Ascending aorta (tissue), 2 donors: ENCODE measurements around the gene SYTL3. TPM values are rescaled to one million over a fixed set of nuclear protein-coding genes. Genes with fewer than 3 reads are reported as not detected.
"Not testable (repeated sequence)": the region's sequence is repeated elsewhere in the genome, so short reads cannot be mapped to it uniquely, and the experiment has no call there.

ENCODE experiments used
- DNase-seq, 2 donors: peaks; one replicate each; pipeline ENCODE4 v3.0.0-alpha.2; 2019; ENCODE audit warnings: low spot score in 2 of 2
- H3K27ac ChIP-seq, 2 donors: fragments of 200-600 bp; sonication (generic); one replicate each; pipeline ENCODE4 v1.5.1; 2016 to 2017; ENCODE audit warnings: mild to moderate bottlenecking in 1 of 2
- H3K27me3 ChIP-seq: fragments of 200-600 bp; sonication (generic); one replicate; pipeline ENCODE4 v1.5.1; 2017
- H3K36me3 ChIP-seq, 2 donors: fragments of 200-600 bp; sonication (generic); one replicate each; pipeline ENCODE4 v1.5.1; 2016
- H3K4me1 ChIP-seq, 2 donors: fragments of 200-600 bp; sonication (generic); one replicate each; pipeline ENCODE4 v1.5.1; 2016 to 2017; ENCODE audit warnings: mild to moderate bottlenecking in 1 of 2
- H3K4me3 ChIP-seq, 2 donors: fragments of 200-600 bp; sonication (generic); one replicate each; pipeline ENCODE4 v1.5.1; 2016 to 2017; ENCODE audit warnings: mild to moderate bottlenecking in 1 of 2
- H3K9me3 ChIP-seq, 2 donors: fragments of 200-600 bp; sonication (generic); one replicate each; pipeline ENCODE4 v1.5.1; 2016
- intact Hi-C: fragments of 100-400 bp; cut with DNase I; formaldehyde crosslinking; loops from one replicate; pipeline ENCODE4 v1.15.1; 2023
- total RNA-seq: library from RNA; depleted of rRNA; stranded (reverse); fragments of >200 nt; gene quantifications from one replicate; pipeline ENCODE4 v1.1.0, GENCODE V29; 2016
- TF ChIP-seq, protein P1 (sequence below), 3 experiments: fragments of 200-600 bp in 2 of 3; fragments of 450-650 bp in 1 of 3; sonication (generic) in 2 of 3; IDR thresholded peaks; one replicate each; pipeline ENCODE4 v1.5.1; 2016 to 2019; ENCODE audit warnings: antibody characterized with exemption in 3 of 3, mild to moderate bottlenecking in 1 of 3, moderate library complexity in 1 of 3

Gene SYTL3
- total RNA-seq, 1 donor from 2014 or later: 4.7 TPM

- H3K27ac ChIP-seq: no peak overlapping the region
- DNase-seq: peak in 1 of 2 donors; percentile 8
- intact Hi-C loops: no loop called here
- TF ChIP-seq, protein P1, sequence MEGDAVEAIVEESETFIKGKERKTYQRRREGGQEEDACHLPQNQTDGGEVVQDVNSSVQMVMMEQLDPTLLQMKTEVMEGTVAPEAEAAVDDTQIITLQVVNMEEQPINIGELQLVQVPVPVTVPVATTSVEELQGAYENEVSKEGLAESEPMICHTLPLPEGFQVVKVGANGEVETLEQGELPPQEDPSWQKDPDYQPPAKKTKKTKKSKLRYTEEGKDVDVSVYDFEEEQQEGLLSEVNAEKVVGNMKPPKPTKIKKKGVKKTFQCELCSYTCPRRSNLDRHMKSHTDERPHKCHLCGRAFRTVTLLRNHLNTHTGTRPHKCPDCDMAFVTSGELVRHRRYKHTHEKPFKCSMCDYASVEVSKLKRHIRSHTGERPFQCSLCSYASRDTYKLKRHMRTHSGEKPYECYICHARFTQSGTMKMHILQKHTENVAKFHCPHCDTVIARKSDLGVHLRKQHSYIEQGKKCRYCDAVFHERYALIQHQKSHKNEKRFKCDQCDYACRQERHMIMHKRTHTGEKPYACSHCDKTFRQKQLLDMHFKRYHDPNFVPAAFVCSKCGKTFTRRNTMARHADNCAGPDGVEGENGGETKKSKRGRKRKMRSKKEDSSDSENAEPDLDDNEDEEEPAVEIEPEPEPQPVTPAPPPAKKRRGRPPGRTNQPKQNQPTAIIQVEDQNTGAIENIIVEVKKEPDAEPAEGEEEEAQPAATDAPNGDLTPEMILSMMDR (IDR thresholded peaks at IDR 0.05): no peak
- no peaks in the 10 kb centered on the region for H3K4me1 ChIP-seq
- H3K27me3 ChIP-seq: no peaks in the 10 kb centered on the region
- H3K4me3 ChIP-seq: no peak overlapping the region
- H3K9me3 ChIP-seq: no peaks in the 10 kb centered on the region
- H3K36me3 ChIP-seq: peaks cover 46 to 70% of the 10 kb centered on the region in 2 donors
Measured at GRCh38 chr6:158786645-158787304, 136.9 kb downstream of the SYTL3 start.

GRCh38 chr6:158787395-158787794 is 137.5 kb downstream of the SYTL3 start:
- no peak overlapping the region for H3K27ac ChIP-seq
- H3K36me3 ChIP-seq: peaks cover 40 to 64% of the 10 kb centered on the region in 2 donors
- H3K4me3 ChIP-seq: no peak overlapping the region
- no peaks in the 10 kb centered on the region for H3K27me3 ChIP-seq
- intact Hi-C loops: no loop called here
- H3K9me3 ChIP-seq: no peaks in the 10 kb centered on the region
- H3K4me1 ChIP-seq: no peaks in the 10 kb centered on the region
- DNase-seq: peak in 1 of 2 donors; percentile 54
- TF ChIP-seq, protein P1 (IDR thresholded peaks at IDR 0.05): no peak

- no peak overlapping the region for H3K27ac ChIP-seq
- H3K4me1 ChIP-seq: no peaks in the 10 kb centered on the region
- no peaks in the 10 kb centered on the region for H3K27me3 ChIP-seq
- peaks cover 20 to 45% of the 10 kb centered on the region in 2 donors for H3K36me3 ChIP-seq
- no peak for DNase-seq
- TF ChIP-seq, protein P1 (IDR thresholded peaks at IDR 0.05): no peak
- no peak overlapping the region for H3K4me3 ChIP-seq
- intact Hi-C loops: no loop called here
- no peaks in the 10 kb centered on the region for H3K9me3 ChIP-seq
Measured at GRCh38 chr6:158789115-158789917, 139.5 kb downstream of the SYTL3 start.

- Histone ChIP-seq H3K4me3 (no peak overlapping the region), H3K27ac (no peak overlapping the region), H3K9me3 (no peaks in the 10 kb centered on the region), H3K27me3 (no peaks in the 10 kb centered on the region), H3K4me1 (no peaks in the 10 kb centered on the region), H3K36me3 (peaks cover 2 to 26% of the 10 kb centered on the region in 2 donors)
- no peak for DNase-seq
- TF ChIP-seq, protein P1 (IDR thresholded peaks at IDR 0.05): no peak
- intact Hi-C loops: no loop called here
Measured at GRCh38 chr6:158791274-158791855, 141.5 kb downstream of the SYTL3 start.

- H3K36me3 ChIP-seq: peaks cover 2 to 14% of the 10 kb centered on the region in 2 donors
- H3K27me3 ChIP-seq, H3K27ac ChIP-seq, intact Hi-C loops, H3K4me1 ChIP-seq, H3K4me3 ChIP-seq, DNase-seq, H3K9me3 ChIP-seq: not testable (repeated sequence)
Measured at GRCh38 chr6:158792505-158792904, 142.7 kb downstream of the SYTL3 start.

DNA sequence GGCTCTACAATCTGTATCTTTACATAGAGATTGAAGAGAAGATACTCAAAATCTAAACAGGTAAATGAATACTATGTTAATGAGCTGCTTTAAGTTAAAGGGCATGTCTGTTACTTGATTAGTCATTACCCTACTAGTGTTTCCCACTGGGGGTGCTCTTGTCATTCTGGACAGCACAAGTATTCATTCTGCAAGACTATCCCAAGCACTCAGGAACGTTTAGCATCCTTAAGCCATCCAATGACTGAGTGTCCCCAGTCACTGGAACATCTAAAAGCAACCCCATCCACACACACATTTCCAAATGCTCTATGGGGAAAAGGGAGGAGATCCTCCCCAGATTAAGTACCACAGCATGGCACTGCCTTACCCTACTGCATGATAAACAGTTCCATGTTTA is 143.6 kb downstream of the SYTL3 start:
- H3K27me3 ChIP-seq: no peaks in the 10 kb centered on the region
- DNase-seq: no peak
- H3K9me3 ChIP-seq: no peaks in the 10 kb centered on the region
- intact Hi-C loops: no loop called here
- H3K4me1 ChIP-seq: peaks cover 0 to 6% of the 10 kb centered on the region in 2 donors
- no peak overlapping the region for H3K27ac ChIP-seq
- H3K36me3 ChIP-seq: peaks cover 2 to 6% of the 10 kb centered on the region in 2 donors
- H3K4me3 ChIP-seq: no peak overlapping the region
- TF ChIP-seq, protein P1 (IDR thresholded peaks at IDR 0.05): peak in 2 of 3 experiments; percentile 5 to 22
